Measurements from ENCODE around the gene SCCPDH. TPM values are rescaled to one million over a fixed set of nuclear protein-coding genes. Genes with fewer than 3 reads are reported as not detected.

Gene SCCPDH
- total and polyA plus RNA-seq, 4 donors = 52.1 to 84.3 (median 78.5) TPM

DNA sequence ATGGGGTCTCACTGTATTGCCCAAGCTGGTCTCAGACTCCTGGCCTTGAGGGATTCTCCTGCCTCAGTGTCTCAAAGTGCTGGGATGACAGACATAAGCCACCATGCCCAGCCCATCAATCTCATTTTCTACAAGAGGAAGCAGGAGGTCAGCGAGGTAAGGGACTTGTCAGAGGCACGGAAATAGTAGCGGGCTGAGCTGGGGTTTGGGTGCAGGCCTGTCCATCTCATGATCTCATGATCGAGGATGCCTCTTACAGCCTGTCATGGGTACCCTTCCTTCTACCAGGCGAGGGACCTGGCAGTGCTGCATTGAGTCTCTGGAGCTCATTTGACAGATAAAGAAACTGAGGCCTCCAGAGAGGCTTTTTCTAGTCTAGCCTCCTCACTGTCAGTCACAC is 28.5 kb upstream of the SCCPDH start:
- no peak for DNase-seq (ENCODE audit: low spot score)
- Histone ChIP-seq H3K4me3 (ENCODE audit: low read depth in 1 of 3, low read length in 3 of 3) (no peak overlapping the region), H3K27me3 (ENCODE audit: control insufficient read depth in 4 of 4, insufficient read depth in 4 of 4, low read length in 3 of 4) (no peaks in the 10 kb centered on the region), H3K9ac (ENCODE audit: low read depth in 1 of 2, low read length in 2 of 2) (no peak overlapping the region), H3K36me3 (ENCODE audit: control insufficient read depth in 4 of 4, insufficient read depth in 3 of 4, low read depth in 1 of 4, low read length in 3 of 4) (no peaks in the 10 kb centered on the region), H3K4me1 (ENCODE audit: control insufficient read depth in 4 of 4, insufficient read depth in 4 of 4, low read length in 3 of 4) (peaks cover 0 to 11% (median 4%) of the 10 kb centered on the region in 4 donors), H3K27ac (ENCODE audit: low read depth in 1 of 2, low read length in 2 of 2) (no peak overlapping the region), H3K9me3 (ENCODE audit: control insufficient read depth in 4 of 4, low read length in 3 of 4) (no peaks in the 10 kb centered on the region)
- TF ChIP-seq RXRA (IDR thresholded peaks at IDR 0.05) (no peak), JUND (IDR thresholded peaks at IDR 0.05) (no peak), HNF4G (IDR thresholded peaks at IDR 0.05) (no peak), YY1 (IDR thresholded peaks at IDR 0.05) (no peak), NR2F2 (IDR thresholded peaks at IDR 0.05) (no peak), FOXA2 (IDR thresholded peaks at IDR 0.05) (no peak), GABPA (IDR thresholded peaks at IDR 0.05 in 1 of 2, conservative IDR thresholded peaks at IDR 0.05 in 1 of 2) (no peak), EGR1 (IDR thresholded peaks at IDR 0.05; ENCODE audit: low read depth in 2 of 2) (no peak), FOXA1 (IDR thresholded peaks at IDR 0.05) (no peak), RAD21 (IDR thresholded peaks at IDR 0.05) (no peak), TAF1 (conservative IDR thresholded peaks at IDR 0.05) (no peak)
- TF ChIP-seq, protein P1, sequence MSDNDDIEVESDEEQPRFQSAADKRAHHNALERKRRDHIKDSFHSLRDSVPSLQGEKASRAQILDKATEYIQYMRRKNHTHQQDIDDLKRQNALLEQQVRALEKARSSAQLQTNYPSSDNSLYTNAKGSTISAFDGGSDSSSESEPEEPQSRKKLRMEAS (IDR thresholded peaks at IDR 0.05) = no peak
- TF ChIP-seq, protein P2, sequence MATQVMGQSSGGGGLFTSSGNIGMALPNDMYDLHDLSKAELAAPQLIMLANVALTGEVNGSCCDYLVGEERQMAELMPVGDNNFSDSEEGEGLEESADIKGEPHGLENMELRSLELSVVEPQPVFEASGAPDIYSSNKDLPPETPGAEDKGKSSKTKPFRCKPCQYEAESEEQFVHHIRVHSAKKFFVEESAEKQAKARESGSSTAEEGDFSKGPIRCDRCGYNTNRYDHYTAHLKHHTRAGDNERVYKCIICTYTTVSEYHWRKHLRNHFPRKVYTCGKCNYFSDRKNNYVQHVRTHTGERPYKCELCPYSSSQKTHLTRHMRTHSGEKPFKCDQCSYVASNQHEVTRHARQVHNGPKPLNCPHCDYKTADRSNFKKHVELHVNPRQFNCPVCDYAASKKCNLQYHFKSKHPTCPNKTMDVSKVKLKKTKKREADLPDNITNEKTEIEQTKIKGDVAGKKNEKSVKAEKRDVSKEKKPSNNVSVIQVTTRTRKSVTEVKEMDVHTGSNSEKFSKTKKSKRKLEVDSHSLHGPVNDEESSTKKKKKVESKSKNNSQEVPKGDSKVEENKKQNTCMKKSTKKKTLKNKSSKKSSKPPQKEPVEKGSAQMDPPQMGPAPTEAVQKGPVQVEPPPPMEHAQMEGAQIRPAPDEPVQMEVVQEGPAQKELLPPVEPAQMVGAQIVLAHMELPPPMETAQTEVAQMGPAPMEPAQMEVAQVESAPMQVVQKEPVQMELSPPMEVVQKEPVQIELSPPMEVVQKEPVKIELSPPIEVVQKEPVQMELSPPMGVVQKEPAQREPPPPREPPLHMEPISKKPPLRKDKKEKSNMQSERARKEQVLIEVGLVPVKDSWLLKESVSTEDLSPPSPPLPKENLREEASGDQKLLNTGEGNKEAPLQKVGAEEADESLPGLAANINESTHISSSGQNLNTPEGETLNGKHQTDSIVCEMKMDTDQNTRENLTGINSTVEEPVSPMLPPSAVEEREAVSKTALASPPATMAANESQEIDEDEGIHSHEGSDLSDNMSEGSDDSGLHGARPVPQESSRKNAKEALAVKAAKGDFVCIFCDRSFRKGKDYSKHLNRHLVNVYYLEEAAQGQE (IDR thresholded peaks at IDR 0.05) = no peak
- TF ChIP-seq, protein P3, sequence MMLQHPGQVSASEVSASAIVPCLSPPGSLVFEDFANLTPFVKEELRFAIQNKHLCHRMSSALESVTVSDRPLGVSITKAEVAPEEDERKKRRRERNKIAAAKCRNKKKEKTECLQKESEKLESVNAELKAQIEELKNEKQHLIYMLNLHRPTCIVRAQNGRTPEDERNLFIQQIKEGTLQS (IDR thresholded peaks at IDR 0.05) = no peak
- TF ChIP-seq, protein P4, sequence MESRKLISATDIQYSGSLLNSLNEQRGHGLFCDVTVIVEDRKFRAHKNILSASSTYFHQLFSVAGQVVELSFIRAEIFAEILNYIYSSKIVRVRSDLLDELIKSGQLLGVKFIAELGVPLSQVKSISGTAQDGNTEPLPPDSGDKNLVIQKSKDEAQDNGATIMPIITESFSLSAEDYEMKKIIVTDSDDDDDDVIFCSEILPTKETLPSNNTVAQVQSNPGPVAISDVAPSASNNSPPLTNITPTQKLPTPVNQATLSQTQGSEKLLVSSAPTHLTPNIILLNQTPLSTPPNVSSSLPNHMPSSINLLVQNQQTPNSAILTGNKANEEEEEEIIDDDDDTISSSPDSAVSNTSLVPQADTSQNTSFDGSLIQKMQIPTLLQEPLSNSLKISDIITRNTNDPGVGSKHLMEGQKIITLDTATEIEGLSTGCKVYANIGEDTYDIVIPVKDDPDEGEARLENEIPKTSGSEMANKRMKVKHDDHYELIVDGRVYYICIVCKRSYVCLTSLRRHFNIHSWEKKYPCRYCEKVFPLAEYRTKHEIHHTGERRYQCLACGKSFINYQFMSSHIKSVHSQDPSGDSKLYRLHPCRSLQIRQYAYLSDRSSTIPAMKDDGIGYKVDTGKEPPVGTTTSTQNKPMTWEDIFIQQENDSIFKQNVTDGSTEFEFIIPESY (IDR thresholded peaks at IDR 0.05) = no peak
- 98% methylated on average over 5 of the region's 5 CpGs for WGBS

DNA sequence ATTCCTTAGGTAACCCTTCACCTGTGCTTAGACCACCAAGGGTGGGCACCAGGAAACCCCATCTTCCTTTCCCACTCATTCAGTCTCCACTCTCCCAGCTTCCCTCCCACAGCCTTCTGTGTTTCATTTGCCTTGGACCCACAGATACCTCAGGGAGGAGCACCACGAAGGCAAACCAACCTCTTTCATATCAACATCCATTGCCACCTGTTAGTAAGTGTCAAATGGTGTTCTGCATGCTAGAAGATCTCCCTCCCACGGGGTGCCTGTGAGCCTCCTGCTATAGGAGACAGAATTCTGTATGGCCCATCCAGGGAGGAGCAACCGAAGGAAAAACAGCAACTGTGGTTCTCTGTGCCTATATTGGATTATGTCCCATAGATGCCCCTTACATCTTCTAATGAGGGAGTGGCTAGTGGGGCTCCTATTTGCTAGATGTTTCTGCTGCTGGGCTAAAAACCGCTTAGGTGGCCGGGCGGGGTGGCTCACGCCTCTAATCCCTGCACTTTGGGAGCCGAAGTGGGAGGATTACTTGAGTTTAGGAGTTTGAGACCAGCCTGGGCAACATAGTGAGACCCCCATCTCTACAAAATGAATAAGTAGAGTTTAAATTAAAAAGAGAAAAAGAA is 25.6 kb upstream of the SCCPDH start:
- DNase-seq (ENCODE audit: low spot score) = no peak
- H3K9me3 ChIP-seq (ENCODE audit: control insufficient read depth in 4 of 4, low read length in 3 of 4) = no peaks in the 10 kb centered on the region
- TF ChIP-seq, protein P3 (IDR thresholded peaks at IDR 0.05) = no peak
- H3K36me3 ChIP-seq (ENCODE audit: control insufficient read depth in 4 of 4, insufficient read depth in 3 of 4, low read depth in 1 of 4, low read length in 3 of 4) = no peaks in the 10 kb centered on the region
- H3K27me3 ChIP-seq (ENCODE audit: control insufficient read depth in 4 of 4, insufficient read depth in 4 of 4, low read length in 3 of 4) = no peaks in the 10 kb centered on the region
- peak overlapping the region in 1 of 3 donors; percentile 38 for H3K4me3 ChIP-seq (ENCODE audit: low read depth in 1 of 3, low read length in 3 of 3)
- 81% methylated on average over 8 of the region's 8 CpGs for WGBS
- H3K9ac ChIP-seq (ENCODE audit: low read depth in 1 of 2, low read length in 2 of 2) = peak overlapping the region; percentile 49 to 63
- peaks cover 0 to 11% (median 4%) of the 10 kb centered on the region in 4 donors for H3K4me1 ChIP-seq (ENCODE audit: control insufficient read depth in 4 of 4, insufficient read depth in 4 of 4, low read length in 3 of 4)
- H3K27ac ChIP-seq (ENCODE audit: low read depth in 1 of 2, low read length in 2 of 2) = no peak overlapping the region

Data from liver (tissue), 9 donors.